Pons (tissue), 1 donor: ENCODE results near the gene AP3S1.
A peak's percentile ranks its signal among the peaks of the same experiment; 100 is the strongest.

Experiments used
- DNase-seq: peaks from one replicate; pipeline ENCODE4 v3.0.0-alpha.2; 2016; ENCODE audit warnings: low spot score

AP3S1 gene

DNA sequence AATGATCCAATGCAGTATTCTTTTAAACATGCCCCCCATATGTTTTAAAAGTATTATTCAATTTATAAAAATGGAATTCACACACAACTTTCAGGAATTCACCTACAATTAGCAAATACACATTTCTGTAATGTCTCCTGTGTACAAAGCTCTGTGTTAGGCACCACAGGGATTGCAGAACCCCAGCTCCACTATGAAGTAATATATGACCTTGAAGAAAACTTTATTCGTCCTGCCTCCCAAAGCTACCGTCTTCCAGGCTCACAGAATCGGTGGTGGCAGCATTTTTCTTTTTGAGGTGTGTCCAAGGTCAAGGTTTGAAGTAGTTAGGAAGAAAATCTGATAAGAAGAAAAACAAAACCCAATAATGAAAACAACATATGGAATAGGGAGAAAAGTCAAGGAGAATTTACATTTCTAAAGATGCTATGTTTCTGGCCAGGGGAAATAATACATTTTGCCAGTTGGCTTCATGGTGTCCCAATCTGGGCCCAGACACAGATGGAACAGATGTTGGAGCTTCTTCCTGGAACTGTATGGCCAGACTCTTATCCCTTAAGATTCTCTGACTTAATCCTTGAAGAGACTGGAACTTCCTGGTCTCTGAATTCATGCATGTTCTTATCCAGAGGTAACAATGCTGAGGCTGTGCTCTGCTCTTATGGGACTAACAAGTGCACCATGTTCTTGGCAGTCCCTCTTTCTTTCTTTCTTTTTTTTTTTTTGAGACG lies 98.5 kb downstream of the AP3S1 start:
- DNase-seq, result no peak

DNA sequence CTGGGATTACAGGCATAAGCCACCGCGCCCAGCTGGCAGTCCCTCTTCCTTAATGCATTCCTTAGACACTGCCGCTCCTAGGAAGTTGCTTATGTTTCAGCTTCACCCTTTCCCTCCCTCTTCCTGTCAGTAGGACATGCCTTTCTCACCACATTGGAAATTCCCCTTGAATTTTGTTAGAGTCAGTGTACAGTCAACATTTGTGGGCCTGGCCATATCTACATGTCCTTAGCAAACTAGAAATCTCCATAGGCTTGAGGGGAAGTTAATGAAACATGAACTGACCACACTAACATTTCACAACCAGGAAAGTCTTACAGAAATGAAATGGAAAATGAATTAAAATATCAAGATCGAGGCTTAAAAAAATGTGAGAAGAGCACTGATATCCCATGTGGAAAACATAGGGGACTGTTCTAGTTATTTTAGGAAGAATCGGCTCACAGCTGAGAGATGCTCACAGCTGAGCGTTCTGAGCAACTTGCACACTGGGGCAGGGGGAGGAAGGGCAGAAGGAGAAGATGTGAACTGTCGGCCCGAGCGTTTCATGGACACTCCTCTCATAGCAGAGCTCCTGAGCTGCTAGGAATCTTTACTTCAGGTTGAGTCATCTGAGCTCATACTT lies 99.4 kb downstream of the AP3S1 start:
- DNase-seq, result no peak

DNA sequence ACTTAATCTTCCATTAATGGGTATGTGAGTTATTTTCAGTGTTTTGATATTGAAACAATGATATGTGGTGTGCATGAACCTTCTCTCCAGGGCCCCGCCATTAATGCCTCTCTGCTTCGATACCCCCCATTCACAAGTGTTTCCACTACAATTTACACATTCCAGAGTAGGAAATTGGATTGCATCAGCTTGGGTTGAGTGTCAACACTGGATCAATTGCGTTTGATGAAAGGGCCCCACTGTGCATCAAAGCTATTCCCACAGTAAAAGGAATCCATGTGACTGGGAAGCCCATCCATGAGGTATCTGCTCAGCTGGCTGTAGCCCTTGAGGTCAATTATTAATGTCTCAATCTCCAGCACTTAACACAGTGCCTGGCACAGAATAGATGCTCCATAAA lies 102.8 kb downstream of the AP3S1 start:
- DNase-seq, result no peak

DNA sequence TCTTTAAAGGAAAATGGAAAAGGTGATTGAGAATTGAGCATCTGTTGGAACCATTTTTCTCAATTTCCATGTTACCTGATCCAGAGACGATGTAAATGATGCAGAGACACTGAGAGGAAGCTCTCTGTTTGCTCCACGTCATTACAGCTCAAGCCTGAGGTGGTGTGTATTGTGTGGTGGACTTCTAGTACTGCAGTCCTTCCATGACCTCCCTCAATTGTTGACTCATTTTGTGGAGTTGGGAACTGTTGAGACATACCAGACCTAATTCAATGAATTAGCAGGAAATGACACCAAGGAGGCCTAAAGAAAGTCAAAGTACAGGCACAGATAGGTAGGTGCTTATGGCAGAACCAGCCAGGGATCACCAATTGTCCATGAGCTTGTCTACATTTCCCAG lies 104.9 kb downstream of the AP3S1 start:
- DNase-seq, result no peak

DNA sequence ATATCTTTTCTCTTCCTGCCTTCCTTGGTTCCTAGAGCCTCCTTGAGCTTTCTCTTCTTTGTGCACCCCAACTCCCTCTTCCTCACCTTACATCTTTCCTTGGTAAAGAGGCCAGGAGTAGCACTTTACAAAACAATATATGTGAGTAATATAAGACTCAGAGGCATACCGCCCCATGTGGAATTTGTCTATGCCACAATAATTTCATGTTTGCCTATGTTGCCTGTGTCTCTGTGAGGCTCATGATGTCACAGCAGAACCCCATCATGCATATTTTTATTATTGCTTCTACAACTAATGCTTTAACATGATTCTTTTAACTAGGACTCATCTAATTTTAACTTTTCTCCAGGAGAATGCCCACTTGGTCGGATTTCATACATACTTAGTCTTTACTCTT lies 105.5 kb downstream of the AP3S1 start:
- no peak for DNase-seq

DNA sequence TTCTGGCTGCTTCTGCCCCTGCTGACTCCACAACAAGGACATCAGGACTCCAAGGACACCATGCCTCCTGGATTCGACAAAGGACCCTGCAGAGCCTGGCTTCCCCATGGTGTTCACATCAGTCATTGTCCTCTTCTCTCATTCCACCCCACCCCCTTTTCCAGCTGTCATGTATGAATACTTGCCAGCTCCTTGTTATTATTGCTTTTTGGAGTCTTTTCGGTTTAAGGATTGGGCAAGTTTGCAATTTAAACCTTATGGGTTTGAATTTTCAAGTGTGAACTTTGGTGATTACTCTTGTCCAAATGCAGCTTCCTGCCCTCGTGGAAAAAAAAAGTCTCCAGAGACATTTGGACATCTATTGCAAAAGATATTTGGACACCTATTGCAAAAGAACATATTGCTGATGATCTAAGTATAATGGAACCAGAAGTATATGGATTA lies 106.4 kb downstream of the AP3S1 start:
- peak; percentile 7 for DNase-seq

DNA sequence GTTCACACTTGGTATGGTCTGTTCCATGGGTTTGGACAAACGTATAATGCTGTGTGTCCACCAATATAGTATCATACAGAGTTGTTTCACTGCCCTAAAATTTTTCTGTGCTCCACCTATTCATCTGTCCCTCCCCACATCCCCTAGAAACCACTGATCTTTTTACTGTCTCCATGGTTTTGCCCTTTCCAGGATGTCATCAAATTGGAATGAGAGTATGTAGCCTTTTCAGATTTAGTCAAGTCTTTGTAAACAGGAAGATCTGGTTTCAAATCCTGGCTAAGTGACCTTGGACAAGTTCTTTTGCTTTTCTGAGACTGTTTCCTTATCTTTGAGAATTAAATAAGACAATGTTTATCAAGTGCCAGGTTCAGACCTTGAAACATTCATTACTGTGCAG lies 107.4 kb downstream of the AP3S1 start:
- DNase-seq, result no peak

DNA sequence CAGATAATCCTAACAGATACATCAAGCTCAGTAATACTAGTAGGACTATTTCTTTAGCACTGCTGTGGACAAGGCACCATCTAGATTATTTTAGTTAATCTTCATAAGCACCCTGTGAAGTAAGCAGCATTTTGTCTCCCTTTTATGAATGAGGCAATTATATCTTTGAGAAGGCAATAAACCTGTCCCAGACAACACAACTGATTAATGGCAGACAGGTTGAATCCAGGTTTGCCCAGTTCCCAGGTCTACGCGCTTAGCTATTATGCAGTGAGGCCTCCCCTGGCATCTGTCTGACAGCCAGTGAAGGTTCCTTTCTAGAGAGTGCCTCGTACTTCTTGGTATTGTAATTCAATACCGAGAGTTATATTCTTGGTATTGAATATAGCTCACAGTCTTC lies 110.9 kb downstream of the AP3S1 start:
- DNase-seq, result no peak

DNA sequence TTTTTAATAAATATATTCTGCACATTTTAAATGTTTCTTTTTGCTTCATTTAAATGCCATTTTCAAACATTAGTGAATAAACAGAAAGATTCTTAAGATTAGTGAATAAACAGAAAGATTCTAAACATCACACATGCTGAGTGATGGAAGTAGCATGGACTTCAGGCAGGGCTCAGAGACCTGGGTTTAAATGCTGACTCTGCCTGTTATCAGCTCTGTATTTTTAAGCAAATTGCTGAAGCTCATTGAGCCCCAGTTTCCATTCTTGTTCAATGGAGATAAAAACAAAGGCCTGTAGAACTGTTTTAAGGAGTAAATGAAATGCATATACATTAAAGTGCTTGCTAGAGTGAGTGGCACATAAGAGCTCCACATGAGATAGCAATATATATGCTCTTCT lies 112.4 kb downstream of the AP3S1 start:
- no peak for DNase-seq

DNA sequence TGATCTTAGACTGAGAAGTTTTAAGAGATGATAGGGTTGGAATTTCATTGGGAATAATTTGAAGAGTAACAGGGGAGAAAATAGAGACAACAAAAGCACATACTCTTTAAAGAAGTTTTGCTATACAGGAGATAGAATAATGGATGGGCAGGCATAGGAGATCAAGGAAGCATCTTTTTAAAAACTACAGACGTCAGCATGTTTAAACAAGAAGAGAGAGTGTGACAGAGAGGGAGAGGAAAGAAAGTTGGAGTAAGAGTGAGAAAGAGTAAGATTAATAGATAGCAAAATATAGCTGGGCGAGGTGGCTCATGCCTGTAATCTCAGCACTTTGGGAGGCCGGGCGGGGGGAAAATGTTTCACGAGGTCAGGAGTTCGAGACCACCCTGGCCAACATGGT lies 115.2 kb downstream of the AP3S1 start:
- no peak for DNase-seq

DNA sequence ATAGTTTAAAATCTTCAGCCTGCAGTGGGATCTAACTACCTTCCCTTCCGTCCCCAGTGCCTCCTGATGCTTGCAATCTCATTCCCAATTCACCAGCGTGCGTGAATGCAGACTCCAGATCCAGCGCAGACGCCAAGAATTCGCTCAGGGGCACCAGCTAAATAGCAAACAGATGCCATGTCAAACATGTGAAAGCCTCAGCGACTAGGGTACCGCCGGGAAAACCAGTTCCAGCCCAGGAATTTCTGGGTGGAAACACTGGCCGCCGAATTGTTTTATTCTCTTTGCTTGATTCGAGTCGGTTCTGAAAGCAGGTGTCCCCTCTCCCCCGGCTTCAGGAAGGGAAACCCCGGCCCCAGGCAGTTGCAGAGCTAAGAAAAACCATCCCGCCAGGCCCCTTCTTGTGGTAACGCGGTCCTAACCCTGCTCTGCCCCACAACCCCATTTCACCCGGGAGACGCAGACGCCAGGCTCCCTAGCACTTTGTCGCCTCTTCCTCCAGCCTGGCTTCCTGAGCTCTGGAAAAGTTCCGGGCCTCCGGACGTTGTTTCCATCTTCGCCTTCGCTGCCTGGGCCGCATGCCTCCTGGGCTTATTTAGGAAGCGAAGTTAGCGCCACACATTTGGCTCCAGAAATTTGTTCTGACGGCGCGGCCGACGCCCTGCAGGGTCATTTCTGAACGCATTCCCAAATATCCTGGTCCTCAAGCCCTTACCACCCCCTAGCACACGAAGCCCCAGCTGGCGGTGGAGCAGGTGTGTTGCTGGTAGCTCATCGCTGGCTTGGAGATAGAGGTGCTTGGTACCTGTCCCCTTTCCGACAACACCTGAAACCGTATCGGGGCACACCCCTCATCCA lies 119.9 kb downstream of the AP3S1 start:
- no peak for DNase-seq

DNA sequence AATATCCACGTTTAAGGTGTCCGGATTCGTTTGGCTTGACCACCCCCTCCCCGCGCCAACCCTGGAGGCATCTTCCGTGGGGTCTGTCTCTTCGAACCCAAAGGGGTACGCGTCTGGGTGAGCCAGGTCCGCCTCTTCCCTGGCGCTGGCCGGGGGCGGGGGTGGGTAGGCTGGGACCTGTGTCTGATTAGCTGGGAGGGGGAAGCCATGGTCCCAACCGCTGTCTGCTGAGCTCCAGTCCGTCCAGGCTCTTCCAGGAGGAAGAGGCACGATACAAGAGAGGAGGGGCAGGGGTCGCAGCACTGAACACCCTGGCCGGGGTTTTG lies 120.5 kb downstream of the AP3S1 start, which contains the start of gene LVRN:
LVRN (plus strand) TSS at position 237 of the 326 bp plus-strand sequence. CDS start 143 bp downstream, outside the sequence.
- no peak for DNase-seq

DNA sequence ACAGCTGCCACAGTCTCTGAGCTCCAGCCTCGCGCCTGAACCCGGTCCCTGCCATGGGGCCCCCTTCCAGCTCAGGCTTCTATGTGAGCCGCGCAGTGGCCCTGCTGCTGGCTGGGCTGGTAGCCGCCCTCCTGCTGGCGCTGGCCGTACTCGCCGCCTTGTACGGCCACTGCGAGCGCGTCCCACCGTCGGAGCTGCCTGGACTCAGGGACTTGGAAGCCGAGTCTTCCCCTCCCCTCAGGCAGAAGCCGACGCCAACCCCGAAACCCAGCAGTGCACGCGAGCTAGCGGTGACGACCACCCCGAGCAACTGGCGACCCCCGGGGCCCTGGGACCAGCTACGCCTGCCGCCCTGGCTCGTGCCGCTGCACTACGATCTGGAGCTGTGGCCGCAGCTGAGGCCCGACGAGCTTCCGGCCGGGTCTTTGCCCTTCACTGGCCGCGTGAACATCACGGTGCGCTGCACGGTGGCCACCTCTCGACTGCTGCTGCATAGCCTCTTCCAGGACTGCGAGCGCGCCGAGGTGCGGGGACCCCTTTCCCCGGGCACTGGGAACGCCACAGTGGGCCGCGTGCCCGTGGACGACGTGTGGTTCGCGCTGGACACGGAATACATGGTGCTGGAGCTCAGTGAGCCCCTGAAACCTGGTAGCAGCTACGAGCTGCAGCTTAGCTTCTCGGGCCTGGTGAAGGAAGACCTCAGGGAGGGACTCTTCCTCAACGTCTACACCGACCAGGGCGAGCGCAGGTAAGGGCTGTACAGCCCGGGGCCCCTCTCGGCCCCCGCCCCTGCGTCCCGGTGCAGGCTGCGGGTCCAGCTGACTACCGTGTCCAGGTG lies 121.0 kb downstream of the AP3S1 start:
- DNase-seq, result no peak

DNA sequence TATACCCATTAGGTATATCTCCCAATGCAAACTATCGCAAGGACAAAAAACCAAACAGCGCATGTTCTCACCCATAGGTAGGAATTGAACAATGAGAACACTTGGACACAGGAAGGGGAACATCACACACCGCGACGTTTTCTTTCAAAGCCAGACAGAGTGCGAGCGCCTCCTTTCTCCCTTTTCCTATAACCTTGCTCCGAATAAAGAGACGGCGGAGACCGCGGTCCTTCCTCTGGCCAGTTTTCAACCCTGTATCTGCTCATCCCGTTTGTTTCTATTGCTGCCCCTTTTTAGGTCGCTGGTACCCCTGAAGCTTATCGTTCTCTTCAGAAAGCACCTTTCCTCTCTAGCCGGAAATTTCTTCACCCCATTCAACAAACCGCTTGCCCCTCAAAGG lies 121.8 kb downstream of the AP3S1 start:
- no peak for DNase-seq
